ENCODE results near the gene THBS1.
A peak's percentile ranks its signal among the peaks of the same experiment; 100 is the strongest.

The THBS1 gene

DNA sequence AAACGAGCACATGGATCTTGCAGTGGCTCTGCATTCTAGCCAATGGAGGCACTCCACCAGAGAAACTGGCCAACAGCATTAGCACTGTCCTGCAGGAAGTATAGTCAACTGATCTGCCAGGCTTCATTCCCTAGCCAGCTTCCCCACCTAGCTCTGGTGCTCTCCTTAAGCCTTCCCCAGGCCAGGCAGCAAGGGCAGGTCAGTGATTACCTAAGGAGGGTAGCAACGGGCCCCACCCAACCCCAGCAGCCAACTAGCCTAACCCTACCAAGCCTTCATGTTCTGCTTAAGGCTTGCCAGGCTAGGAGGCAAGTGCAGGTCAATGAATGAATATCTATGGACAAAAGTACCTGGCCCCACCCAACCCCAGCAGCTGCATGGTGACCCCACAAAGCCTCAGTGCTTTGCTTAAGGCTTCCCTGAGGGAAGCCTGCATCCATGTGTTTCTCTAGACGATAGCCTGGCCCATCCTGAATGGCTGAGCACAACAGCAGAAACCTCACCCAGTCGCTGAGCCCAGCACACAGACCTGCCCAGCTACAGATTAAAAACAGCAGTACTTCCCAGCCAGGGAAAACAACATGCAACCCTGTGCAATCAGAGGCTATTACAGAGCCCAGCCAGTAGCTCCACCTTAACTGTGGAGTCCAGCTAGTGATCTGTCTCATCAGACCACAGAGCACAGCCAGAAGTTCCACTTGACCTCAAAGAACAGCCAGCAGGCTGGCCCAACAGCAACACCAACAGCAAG, 28.5 kb downstream of the THBS1 start:
- no peak for DNase-seq

DNA sequence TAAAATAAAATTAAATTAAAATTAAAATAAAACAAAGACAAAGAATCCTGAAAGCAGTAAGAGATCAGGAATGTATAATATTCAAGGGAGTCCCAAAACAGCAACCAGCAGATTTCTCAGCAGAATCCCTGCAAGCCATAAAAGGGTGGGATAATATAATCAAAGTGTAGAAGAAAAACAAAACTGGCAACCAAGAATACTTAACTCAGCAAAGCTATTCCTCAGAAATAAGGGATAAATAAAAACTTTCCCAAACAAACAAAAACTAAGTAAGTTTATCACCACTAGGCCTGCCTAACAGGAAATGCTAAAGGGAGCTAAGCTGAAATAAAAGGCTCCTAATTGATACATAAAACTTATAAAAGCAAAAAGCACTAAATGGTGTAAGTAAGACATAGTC, 29.8 kb downstream of the THBS1 start:
- no peak for DNase-seq

DNA sequence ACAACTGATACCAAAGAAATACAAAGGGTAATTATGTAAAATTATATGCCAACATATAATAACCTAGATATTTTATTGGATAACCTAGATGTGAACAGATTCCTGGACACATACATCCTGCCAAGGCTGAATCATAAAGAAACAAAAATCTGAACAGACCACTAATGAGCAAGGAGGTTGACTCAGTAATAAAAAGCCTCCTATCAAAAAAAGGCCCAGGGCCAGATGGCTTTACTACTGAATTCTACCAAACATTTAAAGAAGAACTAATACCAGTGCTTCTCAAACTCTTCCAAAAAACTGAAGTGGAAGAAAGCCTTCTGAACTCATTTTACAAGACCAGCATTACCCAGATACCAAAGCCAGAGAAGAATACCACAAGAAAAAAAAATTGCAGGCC, 32.4 kb downstream of the THBS1 start:
- no peak for DNase-seq

DNA sequence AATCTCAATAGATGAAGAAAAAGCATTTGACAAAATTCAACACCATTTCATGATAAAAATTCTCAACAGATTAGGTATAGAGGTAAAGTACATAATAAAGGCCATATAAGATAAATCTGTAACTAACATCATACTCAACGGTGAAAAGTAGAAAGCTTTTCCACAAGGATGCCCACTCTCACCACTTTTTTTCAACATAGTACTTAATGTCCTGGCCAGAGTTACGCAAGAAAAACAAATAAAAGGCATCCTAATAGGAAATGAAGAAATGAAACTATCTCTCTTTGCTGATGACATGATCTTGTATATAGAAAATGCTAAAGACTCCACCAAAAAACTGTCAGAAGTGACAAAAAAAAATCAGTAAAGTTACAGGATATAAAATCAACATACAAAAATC, 33.0 kb downstream of the THBS1 start:
- DNase-seq, result no peak

DNA sequence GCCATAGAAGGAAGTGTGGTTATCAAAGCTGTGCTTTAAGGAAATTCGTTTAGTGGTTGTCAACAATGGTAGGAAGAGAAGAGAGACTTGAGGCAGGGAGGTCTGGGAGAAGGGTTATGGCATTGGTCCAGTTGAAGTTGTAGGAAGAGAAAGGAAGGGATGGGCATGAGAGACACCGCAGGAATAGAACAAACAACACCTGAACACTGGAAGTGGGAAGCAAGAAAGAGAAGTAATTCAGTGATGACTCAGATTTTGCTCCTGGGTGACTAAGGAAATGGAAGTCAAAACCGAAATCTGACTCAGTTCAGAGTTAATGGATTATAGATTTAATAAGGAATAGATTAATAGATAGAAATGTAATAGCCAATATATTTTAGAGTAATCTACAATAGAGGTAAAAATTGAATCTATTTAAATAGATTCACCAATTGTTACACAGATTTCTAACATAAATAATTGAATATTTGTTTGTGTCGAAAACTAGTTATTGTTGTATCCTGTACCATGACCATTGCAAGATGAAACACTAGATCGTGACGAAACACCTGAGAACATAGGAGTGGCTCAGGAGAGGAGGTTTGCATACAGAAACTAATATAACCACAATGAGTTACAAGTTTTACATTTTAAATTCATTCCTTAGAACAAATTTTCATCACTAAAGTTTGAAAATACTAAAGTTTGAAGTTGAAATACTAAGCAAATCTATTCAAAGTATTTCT, 36.0 kb downstream of the THBS1 start:
- no peak for DNase-seq

DNA sequence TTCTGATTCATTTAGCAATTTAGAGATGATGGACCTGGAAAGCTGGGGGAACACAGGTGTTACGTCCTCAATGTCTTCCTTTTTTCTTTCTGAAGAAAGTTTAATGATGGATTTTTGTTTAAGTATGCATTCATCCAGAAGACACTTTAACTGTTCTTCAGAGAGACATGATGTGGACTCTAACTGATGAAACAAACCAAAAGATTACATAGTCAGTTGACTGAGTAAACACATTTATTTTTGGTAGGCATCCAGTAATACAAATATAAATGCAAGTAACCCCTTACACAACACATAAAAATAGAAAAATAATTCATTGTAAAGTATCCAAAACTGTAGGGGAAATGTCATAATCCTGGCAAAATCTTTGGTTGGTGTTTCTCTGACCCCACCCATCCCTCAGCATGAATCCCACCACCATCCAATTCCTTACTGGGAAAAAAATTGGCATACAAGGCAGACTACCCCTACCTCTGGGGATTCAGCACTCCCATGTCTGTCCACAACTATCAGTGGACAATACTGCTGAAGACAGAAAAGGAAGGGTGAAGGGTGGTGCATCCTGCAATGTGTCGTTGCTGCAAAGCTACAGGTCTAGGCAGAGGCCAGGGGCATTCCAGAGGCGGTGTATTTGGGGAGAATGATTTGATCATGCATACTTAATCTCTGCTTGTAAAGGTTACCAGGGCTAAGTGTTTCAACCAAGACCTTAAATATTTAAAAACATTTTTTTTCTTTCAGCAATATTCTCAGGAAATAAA, 37.4 kb downstream of the THBS1 start:
- DNase-seq, result no peak

DNA sequence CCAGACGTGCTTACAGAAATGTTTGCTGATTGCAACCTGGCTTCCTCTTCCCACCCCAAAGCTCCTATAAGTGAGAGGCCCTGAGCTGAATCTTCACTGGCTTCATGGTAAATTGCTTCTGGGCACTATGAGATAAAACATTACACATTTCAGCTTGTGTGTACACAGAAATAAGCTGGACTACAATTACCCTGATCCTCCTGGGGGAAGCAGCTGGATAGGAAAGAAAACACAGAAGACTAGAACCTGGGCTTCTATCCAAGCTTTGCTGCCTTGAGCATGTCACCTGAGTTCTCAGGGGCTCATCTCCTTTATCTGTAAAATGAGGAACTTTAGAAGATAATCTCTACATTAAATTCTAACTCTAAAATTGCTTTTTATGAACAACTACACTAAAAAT, 40.3 kb downstream of the THBS1 start:
- peak; percentile 23 for DNase-seq

DNA sequence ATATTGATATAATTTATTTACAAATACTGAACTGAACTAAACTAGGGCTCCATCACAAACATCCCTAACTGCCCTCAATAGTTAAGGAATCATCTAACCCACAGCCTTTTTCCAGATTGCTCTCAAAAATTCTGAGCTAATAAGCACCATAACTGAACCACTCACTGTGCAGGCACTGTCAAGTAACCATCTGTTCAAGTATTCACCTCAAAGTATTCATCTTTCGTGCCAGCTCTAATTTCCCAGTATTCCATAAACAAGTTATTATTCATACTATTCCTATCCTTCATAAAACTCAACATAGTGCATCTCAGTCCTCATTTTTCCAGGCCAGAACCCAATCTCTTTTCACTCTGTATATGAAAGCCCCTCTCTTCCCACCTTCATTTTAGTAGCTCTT, 41.1 kb downstream of the THBS1 start:
- DNase-seq, result no peak

DNA sequence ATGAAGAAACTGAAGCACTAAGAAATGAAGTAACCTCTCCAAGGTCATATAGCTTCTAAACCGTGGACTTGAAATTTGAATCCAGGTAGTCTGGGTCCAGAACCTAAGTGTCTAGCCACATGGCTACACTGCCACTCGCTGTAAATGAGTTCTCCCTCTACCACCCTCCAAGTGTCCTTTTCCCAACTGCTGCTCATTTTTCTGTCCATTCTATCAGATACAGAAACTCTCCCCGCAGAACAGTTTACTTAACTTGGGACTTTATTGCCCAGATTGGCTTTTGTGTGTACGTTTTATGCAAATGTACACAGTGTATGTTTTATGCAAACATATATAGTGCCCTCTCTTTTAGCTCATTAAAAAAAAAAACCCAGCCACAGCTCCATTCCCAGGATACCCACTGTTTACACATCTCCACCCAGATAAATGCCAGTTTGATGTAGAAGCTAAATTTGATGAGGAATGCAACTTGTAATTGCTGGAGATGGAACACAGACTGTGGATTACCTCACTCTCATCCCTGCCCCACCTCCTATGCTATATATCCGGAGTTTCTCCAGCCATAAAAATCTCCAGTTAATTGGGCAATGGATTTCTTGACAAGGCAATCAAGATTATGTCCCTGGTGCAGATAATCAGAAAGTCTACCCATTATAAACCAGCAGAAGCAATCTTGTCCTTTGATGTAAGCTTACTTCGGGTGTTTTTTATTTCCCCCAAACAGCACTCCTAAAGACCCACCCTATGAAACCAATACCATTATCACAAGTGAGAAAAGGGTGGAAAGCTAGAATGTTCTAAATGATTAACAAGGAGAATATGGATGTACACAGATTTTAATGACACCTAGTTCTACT, 42.0 kb downstream of the THBS1 start:
- DNase-seq, result no peak

DNA sequence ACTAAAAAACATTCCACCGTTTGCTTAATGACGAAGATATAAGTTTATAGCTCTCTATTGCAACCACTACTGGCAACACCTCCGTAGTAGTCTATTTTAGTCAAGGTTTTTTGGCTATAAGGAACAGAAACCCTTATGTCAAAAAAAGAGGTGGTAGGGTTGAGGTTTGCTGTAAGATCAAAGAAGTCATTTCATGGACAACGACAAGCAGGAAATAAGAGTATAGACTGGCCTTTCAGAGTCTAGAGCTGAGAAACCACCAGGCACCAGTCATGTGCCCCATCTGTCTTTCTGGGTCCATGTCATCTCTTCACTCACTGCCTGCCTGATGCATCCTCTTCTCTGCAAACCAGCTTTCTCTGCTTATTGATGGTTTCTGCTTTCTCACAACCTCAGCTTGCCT, 42.7 kb downstream of the THBS1 start:
- no peak for DNase-seq

DNA sequence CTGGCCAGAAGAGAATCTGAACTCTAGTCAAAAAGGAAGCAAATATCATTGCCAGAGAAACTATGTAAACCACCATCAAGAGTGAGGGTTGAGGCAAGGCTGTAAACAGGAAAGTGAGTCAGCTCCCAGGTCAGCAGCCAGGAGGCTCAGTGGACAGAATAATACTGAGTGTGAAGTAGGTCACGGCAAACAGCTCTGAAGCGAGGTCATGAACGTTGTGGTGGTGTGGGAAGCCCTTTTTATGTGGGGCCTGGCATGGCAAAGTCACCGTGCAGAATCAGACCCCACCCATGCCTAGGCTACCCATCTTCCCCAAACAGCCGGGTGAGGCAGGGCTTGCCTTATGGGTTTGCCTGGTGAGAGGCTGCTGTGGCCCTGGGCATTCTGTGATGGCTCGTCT, 43.9 kb downstream of the THBS1 start:
- no peak for DNase-seq

DNA sequence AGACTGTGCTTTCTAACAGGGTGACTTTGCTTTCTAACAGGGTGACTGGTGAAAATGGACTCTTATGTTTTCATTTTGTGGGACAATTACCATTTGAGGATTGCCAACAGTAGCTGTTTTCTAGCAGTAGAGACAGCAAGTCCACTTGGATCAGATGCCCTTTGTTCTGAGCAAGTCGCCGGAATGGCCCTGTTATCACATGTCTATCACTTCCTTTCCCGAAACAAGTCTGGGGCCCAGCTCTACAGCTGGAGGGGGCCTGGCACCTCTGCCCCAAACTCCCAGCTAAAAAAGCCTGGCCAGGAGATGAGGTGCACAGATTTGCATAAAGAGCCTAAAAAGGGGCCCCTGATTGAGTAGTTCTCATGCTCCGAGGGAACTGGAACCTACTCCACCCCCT, 44.6 kb downstream of the THBS1 start:
- no peak for DNase-seq

DNA sequence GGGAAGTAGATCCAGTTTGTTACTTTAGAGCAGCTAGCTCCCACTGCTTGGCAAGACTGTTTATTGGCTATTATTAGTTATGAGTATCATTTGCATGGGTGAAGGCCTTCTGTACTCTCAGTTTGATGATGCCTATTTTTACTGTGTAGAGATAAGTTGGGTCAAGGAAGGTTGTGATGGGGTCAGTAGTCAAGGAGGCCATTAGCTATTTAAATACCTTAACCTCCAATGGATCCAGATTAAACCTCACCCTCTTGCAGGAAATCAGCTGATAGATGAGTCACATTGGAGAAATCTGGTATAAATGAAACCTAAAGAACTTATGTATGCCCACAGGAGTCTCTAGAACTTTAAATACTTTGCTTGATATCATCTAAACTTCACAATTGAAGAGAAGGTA, 45.0 kb downstream of the THBS1 start:
- DNase-seq, result no peak

DNA sequence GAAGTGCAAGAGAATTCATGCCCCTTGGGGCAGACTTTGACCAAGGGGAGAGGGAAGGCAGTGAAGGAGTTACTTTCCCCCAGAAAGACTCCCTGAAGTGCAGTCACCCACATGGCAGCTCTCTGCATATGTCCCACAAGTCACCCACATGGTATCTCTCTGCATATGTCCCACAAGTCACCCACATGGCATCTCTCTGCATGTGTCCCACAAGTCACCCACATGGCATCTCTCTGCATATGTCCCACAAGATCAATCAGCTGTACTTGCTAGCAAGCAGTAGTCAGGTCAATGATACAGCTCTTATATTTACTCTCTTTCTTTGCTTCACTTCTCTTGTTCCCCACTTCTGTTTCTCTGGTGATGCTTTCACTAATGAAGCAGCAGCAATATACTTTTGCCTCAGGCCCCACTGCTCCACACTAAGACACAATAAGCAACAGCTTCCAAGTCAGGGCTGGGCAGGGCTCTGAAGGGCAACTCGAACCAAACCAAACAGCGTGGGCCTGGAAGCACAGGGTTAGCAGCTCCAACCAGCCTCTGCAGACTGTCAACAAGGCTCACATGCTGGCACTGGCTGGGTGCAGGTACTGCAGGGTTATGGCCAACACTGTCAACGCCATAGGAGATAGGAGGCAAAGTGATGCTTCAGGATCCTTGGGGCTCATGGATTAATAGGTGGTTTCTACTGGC, 46.7 kb downstream of the THBS1 start:
- DNase-seq, result no peak

DNA sequence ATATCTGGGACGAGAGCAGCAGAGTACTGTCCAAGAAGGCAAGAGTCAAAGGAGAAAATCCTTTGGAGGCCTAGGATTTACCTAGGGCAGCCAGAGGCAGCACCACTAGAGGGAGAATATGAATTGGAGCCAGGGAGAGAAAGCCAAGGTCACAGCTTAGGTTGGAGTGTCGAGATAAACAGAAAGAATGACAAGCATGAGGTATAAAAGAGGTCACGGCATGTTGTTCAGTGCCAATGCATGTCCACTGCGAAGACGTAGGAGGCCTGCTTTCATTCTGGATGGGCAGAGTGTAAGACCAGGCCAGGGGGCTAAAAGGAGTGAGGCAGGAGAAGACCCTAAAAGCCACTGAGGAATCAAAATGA, 47.2 kb downstream of the THBS1 start:
- no peak for DNase-seq

DNA sequence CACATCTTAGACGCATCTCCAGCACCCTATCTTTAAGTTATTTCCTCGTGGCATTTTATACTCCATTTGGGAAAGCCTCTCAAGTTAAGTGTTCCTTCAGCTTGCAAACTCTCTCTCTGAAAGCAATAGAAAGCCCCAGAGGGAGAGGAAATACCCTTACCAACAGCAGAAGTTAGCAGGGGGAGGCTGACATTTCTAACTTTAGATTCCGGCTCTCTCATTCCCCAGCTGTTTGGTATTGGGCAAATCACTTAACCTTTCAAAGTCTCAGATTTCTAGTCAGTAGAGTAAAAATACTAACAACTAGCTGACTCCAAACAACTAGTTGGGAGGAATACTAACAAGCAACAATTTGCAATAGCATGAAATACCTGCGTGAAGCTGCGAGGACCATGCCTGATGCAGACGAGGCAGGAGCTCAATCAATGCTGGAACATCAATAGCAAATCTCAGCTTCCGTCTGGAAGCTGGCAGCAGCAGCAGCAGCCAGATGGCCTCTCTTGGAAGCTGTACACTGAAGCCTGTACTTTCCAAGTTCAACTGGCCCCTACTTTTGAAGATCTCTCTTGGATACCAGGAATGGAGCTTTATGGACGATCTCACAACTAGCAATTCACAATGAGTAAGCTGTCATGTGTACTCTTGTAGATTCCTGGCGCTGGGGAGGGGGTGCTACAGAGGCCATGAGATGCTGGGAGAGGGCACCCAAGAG, 47.8 kb downstream of the THBS1 start:
- DNase-seq, result no peak

DNA sequence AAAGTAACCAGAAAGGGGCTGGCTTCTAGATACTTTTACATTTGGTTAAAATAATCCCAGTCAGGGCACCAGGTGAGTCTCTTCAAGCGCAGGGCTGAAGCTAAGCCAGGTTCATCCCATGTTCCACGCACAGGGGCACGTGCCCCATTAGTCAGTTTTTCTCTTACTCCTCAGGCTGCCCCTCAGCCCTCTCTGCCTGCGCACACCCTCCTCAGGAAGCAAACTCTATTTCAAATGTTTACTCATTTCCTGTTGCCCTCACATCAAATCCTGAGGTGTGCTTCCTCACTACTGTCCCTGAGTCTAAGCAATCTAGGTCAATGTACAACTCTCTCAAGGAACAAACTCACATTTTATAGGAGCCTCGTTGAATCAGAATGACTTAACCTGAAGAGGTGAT, 48.5 kb downstream of the THBS1 start:
- no peak for DNase-seq

DNA sequence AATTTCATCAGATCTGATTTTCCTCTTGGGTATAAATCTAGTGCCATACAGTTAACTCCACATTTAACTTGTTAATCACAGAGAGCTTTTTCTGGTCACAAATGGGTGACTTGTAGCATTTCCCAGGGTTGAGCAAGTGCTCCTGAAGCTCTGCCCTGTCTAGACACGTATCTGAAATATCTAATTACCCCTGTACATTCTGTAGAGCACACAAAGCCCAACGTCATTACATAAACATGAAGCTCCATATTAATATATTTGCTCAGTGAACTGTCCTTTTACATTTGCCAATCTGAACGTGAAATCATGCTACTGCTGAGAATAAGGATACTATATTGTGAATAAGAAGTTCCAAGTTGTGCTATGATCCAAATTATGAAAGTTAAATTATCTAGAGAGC, 49.0 kb downstream of the THBS1 start:
- no peak for DNase-seq

DNA sequence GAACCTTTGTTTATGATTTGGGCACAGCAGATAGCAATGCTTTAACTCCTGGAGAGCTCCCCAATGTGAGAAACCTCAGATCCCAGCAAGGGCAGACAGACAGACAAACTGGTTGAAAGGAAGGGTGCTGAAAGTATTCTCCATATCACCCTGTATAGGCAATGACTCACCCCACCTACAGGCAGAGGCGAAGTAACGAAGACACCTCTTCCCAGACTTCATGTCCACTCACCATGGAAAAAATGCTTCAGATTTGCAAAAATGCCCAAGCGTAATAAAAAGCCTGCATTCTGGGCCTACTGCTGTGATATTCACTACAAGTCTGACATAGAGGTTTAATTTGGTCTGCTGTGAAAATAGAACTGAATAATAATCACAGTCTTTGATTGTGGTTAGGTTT, 50.5 kb downstream of the THBS1 start:
- no peak for DNase-seq

DNA sequence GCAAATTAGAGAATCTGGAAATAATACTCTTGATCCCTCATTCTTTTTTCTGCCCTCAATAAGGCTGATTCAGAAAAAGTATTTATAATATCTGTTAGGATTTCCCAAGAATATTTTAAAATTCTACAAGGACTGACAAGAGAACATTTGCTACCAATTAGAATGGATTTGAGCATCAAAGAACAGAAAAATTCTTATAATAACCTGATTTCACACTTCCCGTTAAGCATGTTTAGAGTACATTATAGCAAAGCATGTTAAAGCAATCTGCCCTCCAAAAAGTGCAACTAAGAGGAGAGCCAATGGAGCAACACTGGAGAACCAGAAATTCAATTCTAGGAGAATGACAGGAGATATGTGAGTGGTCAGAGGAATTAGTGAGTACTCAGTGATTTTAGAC, 57.2 kb downstream of the THBS1 start:
- DNase-seq, result no peak

DNA sequence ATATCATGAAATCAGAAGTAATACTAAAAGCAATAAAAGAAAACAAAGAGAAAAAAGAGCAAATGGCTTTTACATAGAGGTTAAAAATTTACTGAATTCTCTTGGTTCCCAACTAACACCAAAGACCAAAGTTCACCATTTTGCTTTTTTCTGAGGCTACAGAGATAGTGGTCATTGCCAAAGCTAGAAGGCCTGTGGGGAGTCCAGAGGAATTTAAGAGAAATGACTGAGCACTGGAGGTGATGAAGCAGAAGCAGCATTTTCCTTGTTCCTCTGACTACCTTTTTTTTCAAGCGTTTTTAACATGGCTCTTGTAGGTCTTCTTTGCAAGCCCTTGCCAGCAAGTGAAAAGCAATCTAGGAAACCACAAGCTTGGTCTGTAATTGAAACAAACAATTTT, 58.2 kb downstream of the THBS1 start:
- no peak for DNase-seq

DNA sequence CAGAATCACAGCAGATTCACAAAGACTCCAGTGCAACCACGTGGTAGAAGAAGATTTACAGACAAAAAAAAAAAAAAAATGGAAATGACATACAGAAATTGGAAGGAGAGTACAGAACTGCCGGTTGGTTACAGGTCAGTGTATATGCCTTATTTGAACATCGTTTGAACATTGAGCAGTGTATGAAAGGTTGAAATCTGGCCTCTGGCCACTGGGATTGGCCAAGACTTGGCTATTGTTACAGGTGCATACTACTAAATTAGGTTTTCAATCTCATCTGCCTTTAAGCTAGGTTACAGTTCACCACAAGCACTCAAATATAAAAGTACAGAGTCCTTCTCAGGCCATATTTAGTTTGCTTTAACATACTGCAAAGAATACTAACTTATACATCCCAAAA, 59.8 kb downstream of the THBS1 start:
- DNase-seq, result no peak
